ENCODE data around the gene USP40. TPM values are rescaled to one million over a fixed set of nuclear protein-coding genes. Genes with fewer than 3 reads are reported as not detected.

Gene USP40
- polyA plus RNA-seq, 2 of the 4 experiments (the other 2 are of a cell fraction): 22.9 to 57.0 TPM

DNA sequence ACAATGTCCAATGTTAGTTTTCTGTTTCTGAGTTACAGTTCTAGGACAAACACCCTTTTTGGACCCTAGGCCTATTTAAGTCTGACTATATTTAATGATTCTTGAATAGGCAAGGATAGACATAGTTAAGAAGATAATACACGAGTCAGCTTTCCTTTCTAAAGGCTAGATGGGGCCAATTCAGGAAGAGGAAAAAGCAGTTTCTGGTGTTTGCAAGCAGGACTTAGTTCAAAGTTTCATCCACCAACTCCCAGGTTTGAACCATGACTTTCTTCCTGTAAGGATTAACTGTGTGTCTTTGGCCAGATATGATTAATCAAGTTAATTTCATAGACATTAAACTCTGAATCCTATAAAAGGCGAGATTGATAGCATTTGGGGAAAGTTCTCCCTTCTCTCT is 66.7 kb downstream of the USP40 start:
- Histone ChIP-seq H3K4me3 (no peak overlapping the region), H3K4me1 (peaks cover 18% of the 10 kb centered on the region), H3K4me2 (no peak overlapping the region), H3K9me3 (peaks cover 31% of the 10 kb centered on the region), H3K27ac (peak overlapping the region in 1 of 2 experiments; percentile 30; a peak in 2 of 6 replicates)
- ATAC-seq (no peak), FAIRE-seq (no peak), DNase-seq (ENCODE audit: low read depth in 1 of 2, low spot score in 1 of 2) (no peak)
- POLR2A ChIA-PET: no interaction called here
- CTCF ChIA-PET: interaction anchor here (1.0 kb wide), 1 partner anchor 12 kb away, joined by 3 read pairs; no protein-coding TSS in a partner anchor
- whole genome bisulfite sequencing (ENCODE audit: missing lambda C conversion rate): 79% methylated on average over 2 of the region's 2 CpGs
- TF ChIP-seq BHLHE40 (IDR thresholded peaks at IDR 0.05; ENCODE audit: low read depth, low read length): no peak
- TF ChIP-seq, protein P1, sequence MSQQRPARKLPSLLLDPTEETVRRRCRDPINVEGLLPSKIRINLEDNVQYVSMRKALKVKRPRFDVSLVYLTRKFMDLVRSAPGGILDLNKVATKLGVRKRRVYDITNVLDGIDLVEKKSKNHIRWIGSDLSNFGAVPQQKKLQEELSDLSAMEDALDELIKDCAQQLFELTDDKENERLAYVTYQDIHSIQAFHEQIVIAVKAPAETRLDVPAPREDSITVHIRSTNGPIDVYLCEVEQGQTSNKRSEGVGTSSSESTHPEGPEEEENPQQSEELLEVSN (IDR thresholded peaks at IDR 0.05; ENCODE audit: borderline replicate concordance, low read depth): no peak
- no peak for TF ChIP-seq JUN (IDR thresholded peaks at IDR 0.05)
- TF ChIP-seq RNF2 (IDR thresholded peaks at IDR 0.05; ENCODE audit: borderline replicate concordance, low read depth): no peak
- no peak for TF ChIP-seq HDAC2 (IDR thresholded peaks at IDR 0.05)
- TF ChIP-seq HOXA7 (CRISPR knock-in tag; IDR thresholded peaks at IDR 0.05): no peak
- no peak for TF ChIP-seq RFX5 (IDR thresholded peaks at IDR 0.05)
- no peak for TF ChIP-seq NPAS2 (CRISPR knock-in tag; IDR thresholded peaks at IDR 0.05; ENCODE audit: borderline replicate concordance)
- no peak for TF ChIP-seq SMC3 (IDR thresholded peaks at IDR 0.05)
- TF ChIP-seq CEBPB (IDR thresholded peaks at IDR 0.05): no peak
- TF ChIP-seq ATOH8 (CRISPR knock-in tag; IDR thresholded peaks at IDR 0.05; ENCODE audit: low read depth): no peak
- TF ChIP-seq ESRRA (IDR thresholded peaks at IDR 0.05; ENCODE audit: borderline replicate concordance, low read length): no peak
- no peak for TF ChIP-seq MAFK (IDR thresholded peaks at IDR 0.05; ENCODE audit: partially characterized antibody)
- TF ChIP-seq, protein P2, sequence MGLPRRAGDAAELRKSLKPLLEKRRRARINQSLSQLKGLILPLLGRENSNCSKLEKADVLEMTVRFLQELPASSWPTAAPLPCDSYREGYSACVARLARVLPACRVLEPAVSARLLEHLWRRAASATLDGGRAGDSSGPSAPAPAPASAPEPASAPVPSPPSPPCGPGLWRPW (IDR thresholded peaks at IDR 0.05): no peak
- TF ChIP-seq FOSL2 (IDR thresholded peaks at IDR 0.05): no peak
- TF ChIP-seq FOSL2 (CRISPR knock-in tag; IDR thresholded peaks at IDR 0.05): no peak
- TF ChIP-seq, protein P3, sequence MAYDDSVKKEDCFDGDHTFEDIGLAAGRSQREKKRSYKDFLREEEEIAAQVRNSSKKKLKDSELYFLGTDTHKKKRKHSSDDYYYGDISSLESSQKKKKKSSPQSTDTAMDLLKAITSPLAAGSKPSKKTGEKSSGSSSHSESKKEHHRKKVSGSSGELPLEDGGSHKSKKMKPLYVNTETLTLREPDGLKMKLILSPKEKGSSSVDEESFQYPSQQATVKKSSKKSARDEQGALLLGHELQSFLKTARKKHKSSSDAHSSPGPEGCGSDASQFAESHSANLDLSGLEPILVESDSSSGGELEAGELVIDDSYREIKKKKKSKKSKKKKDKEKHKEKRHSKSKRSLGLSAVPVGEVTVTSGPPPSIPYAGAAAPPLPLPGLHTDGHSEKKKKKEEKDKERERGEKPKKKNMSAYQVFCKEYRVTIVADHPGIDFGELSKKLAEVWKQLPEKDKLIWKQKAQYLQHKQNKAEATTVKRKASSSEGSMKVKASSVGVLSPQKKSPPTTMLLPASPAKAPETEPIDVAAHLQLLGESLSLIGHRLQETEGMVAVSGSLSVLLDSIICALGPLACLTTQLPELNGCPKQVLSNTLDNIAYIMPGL (CRISPR knock-in tag; IDR thresholded peaks at IDR 0.05; ENCODE audit: borderline replicate concordance): no peak

DNA sequence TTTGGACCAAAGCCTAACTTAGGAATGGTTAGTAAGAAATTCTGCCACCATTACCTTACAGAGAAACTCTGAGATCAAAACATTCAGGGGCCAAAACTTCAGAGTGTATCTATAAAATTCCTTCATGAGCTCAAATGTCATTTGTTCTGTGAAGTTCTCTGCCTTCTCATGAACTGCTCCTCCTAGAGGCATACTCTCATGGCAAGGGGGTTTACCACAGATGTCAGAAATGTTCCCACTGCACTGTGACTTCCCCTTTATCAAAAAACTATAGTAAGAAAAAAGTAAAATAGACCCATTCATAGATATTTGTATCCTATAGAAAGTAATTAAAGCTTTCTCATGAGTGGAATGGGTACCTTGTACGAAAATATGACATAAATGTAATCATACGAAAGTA is 68.5 kb downstream of the USP40 start:
- Histone ChIP-seq H3K9me3 (peaks cover 19% of the 10 kb centered on the region), H3K27ac (peak overlapping the region in 1 of 2 experiments; percentile 58; a peak in 2 of 6 replicates), H3K4me2 (no peak overlapping the region), H3K4me3 (no peak overlapping the region), H3K4me1 (peaks cover 26% of the 10 kb centered on the region)
- POLR2A ChIA-PET: no interaction called here
- WGBS (ENCODE audit: missing lambda C conversion rate): 92% methylated on average over 2 of the region's 2 CpGs
- no peak for ATAC-seq
- no peak for FAIRE-seq
- DNase-seq (ENCODE audit: low read depth in 1 of 2, low spot score in 1 of 2): no peak
- CTCF ChIA-PET: interaction anchor here (1.1 to 1.2 kb wide), 2 partner anchors 10 to 335 kb away, joined by 3 to 6 read pairs; no protein-coding TSS in a partner anchor
- no peak for TF ChIP-seq RNF2 (IDR thresholded peaks at IDR 0.05; ENCODE audit: borderline replicate concordance, low read depth)
- TF ChIP-seq RAD21 (conservative IDR thresholded peaks at IDR 0.05 in 1 of 2, IDR thresholded peaks at IDR 0.05 in 1 of 2): no peak
- no peak for TF ChIP-seq MYC (IDR thresholded peaks at IDR 0.05; ENCODE audit: borderline replicate concordance, low read length)
- no peak for TF ChIP-seq POLR2AphosphoS2 (conservative IDR thresholded peaks at IDR 0.05; ENCODE audit: low read length)
- no peak for TF ChIP-seq NPAS2 (CRISPR knock-in tag; IDR thresholded peaks at IDR 0.05; ENCODE audit: borderline replicate concordance)
- no peak for TF ChIP-seq CHD2 (IDR thresholded peaks at IDR 0.05; ENCODE audit: low read length, partially characterized antibody)
- TF ChIP-seq CHD4 (IDR thresholded peaks at IDR 0.05; ENCODE audit: borderline replicate concordance): no peak
- TF ChIP-seq MAZ (IDR thresholded peaks at IDR 0.05; ENCODE audit: borderline replicate concordance, low read depth, low read length): no peak
- TF ChIP-seq, protein P4, sequence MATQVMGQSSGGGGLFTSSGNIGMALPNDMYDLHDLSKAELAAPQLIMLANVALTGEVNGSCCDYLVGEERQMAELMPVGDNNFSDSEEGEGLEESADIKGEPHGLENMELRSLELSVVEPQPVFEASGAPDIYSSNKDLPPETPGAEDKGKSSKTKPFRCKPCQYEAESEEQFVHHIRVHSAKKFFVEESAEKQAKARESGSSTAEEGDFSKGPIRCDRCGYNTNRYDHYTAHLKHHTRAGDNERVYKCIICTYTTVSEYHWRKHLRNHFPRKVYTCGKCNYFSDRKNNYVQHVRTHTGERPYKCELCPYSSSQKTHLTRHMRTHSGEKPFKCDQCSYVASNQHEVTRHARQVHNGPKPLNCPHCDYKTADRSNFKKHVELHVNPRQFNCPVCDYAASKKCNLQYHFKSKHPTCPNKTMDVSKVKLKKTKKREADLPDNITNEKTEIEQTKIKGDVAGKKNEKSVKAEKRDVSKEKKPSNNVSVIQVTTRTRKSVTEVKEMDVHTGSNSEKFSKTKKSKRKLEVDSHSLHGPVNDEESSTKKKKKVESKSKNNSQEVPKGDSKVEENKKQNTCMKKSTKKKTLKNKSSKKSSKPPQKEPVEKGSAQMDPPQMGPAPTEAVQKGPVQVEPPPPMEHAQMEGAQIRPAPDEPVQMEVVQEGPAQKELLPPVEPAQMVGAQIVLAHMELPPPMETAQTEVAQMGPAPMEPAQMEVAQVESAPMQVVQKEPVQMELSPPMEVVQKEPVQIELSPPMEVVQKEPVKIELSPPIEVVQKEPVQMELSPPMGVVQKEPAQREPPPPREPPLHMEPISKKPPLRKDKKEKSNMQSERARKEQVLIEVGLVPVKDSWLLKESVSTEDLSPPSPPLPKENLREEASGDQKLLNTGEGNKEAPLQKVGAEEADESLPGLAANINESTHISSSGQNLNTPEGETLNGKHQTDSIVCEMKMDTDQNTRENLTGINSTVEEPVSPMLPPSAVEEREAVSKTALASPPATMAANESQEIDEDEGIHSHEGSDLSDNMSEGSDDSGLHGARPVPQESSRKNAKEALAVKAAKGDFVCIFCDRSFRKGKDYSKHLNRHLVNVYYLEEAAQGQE (IDR thresholded peaks at IDR 0.05): no peak
- no peak for TF ChIP-seq PHF8 (IDR thresholded peaks at IDR 0.05; ENCODE audit: borderline replicate concordance, low read depth)
- TF ChIP-seq ZFP36 (IDR thresholded peaks at IDR 0.05; ENCODE audit: borderline replicate concordance, partially characterized antibody): no peak
- TF ChIP-seq JUNB (IDR thresholded peaks at IDR 0.05): no peak
- TF ChIP-seq BCL3 (IDR thresholded peaks at IDR 0.05): no peak
- no peak for TF ChIP-seq RFX5 (IDR thresholded peaks at IDR 0.05)
- no peak for TF ChIP-seq CEBPB (IDR thresholded peaks at IDR 0.05)
- no peak for TF ChIP-seq POLR2A (IDR thresholded peaks at IDR 0.05; ENCODE audit: low read length)
- TF ChIP-seq, protein P5, sequence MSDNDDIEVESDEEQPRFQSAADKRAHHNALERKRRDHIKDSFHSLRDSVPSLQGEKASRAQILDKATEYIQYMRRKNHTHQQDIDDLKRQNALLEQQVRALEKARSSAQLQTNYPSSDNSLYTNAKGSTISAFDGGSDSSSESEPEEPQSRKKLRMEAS (IDR thresholded peaks at IDR 0.05): no peak
